Measurements from ENCODE around the gene PPA2. TPM values are rescaled to one million over a fixed set of nuclear protein-coding genes. Genes with fewer than 3 reads are reported as not detected.

Gene PPA2
- total RNA-seq, 1 experiment from 2014 or later: 86.6 TPM

DNA sequence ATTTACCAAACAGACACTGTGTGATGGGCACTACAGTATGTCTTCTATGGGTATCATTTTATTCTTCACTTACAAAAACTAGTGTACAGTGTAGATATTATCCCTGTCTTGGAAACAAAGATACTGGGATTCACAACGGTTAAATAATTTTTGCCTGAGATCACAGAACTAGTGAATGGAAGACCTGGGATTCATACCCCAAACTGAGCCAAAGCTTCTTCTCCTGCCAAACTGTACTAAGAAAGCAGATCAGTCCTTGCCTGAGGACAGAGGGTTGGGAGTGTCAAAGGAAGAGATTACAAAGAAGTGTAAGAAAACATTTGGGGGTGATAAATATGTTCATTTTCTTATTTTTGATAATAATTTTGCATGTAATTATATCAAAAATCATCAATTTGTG lies 43.1 kb downstream of the PPA2 start:
- TF ChIP-seq, protein P1, sequence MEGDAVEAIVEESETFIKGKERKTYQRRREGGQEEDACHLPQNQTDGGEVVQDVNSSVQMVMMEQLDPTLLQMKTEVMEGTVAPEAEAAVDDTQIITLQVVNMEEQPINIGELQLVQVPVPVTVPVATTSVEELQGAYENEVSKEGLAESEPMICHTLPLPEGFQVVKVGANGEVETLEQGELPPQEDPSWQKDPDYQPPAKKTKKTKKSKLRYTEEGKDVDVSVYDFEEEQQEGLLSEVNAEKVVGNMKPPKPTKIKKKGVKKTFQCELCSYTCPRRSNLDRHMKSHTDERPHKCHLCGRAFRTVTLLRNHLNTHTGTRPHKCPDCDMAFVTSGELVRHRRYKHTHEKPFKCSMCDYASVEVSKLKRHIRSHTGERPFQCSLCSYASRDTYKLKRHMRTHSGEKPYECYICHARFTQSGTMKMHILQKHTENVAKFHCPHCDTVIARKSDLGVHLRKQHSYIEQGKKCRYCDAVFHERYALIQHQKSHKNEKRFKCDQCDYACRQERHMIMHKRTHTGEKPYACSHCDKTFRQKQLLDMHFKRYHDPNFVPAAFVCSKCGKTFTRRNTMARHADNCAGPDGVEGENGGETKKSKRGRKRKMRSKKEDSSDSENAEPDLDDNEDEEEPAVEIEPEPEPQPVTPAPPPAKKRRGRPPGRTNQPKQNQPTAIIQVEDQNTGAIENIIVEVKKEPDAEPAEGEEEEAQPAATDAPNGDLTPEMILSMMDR (IDR thresholded peaks at IDR 0.05; ENCODE audit: unreplicated experiment): no peak
- CTCF ChIA-PET: no interaction called here
- H3K27ac Mint-ChIP-seq (ENCODE audit: unreplicated experiment): no peak overlapping the region
- H3K4me1 Mint-ChIP-seq (ENCODE audit: low read depth, unreplicated experiment): no peaks in the 10 kb centered on the region
- H3K4me3 Mint-ChIP-seq (ENCODE audit: low read depth, unreplicated experiment): no peak overlapping the region
- peaks cover 9% of the 10 kb centered on the region for H3K9me3 Mint-ChIP-seq (ENCODE audit: low read depth, unreplicated experiment)
- intact Hi-C loops (cut with micrococcal nuclease; ENCODE audit: unreplicated experiment): no loop called here
- H3K27me3 Mint-ChIP-seq (ENCODE audit: unreplicated experiment): no peaks in the 10 kb centered on the region
- no TSS peak for BruUV-seq (replicated peaks)
- DNase-seq: no peak
- peaks cover 11% of the 10 kb centered on the region for H3K36me3 Mint-ChIP-seq (ENCODE audit: insufficient read depth, unreplicated experiment)

DNA sequence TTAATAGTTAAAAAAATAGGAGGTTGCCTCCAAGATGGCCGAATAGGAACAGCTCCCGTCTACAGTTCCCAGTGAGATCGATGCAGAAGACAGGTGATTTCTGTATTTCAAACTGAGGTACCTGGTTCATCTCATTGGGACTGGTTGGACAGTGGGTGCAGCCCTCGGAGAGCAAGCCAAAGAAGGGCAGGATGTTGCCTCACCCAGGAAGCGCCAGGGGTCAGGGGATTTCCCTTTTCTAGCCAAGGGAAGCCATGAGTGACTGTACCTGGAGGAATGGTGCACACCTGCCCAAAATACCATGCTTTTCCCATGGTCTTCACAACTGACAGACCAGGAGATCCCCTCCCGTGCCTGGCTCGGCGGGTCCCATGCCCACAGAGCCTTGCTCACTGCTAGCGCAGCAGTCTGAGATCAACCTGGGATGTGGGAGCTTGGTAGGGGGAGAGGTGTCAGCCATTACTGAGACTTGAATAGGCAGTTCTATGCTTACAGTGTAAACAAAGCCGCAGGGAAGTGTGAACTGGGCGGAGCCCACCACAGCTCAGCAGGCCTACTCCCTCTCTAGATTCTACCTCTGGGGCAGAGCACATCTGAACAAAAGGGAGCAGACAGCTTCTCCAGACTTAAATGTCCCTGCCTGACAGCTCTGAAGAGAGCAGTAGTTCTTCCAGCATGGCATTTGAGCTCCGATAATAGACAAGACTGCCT lies 47.5 kb downstream of the PPA2 start:
- peaks cover 3% of the 10 kb centered on the region for H3K9me3 Mint-ChIP-seq (ENCODE audit: low read depth, unreplicated experiment)
- no peaks in the 10 kb centered on the region for H3K27me3 Mint-ChIP-seq (ENCODE audit: unreplicated experiment)
- TF ChIP-seq, protein P1 (IDR thresholded peaks at IDR 0.05; ENCODE audit: unreplicated experiment): no peak
- CTCF ChIA-PET: no interaction called here
- no TSS peak for BruUV-seq (replicated peaks)
- intact Hi-C loops (cut with micrococcal nuclease; ENCODE audit: unreplicated experiment): no loop called here
- no peaks in the 10 kb centered on the region for H3K4me1 Mint-ChIP-seq (ENCODE audit: low read depth, unreplicated experiment)
- no peak for DNase-seq
- no peak overlapping the region for H3K4me3 Mint-ChIP-seq (ENCODE audit: low read depth, unreplicated experiment)
- H3K36me3 Mint-ChIP-seq (ENCODE audit: insufficient read depth, unreplicated experiment): peaks cover 19% of the 10 kb centered on the region
- H3K27ac Mint-ChIP-seq (ENCODE audit: unreplicated experiment): no peak overlapping the region

DNA sequence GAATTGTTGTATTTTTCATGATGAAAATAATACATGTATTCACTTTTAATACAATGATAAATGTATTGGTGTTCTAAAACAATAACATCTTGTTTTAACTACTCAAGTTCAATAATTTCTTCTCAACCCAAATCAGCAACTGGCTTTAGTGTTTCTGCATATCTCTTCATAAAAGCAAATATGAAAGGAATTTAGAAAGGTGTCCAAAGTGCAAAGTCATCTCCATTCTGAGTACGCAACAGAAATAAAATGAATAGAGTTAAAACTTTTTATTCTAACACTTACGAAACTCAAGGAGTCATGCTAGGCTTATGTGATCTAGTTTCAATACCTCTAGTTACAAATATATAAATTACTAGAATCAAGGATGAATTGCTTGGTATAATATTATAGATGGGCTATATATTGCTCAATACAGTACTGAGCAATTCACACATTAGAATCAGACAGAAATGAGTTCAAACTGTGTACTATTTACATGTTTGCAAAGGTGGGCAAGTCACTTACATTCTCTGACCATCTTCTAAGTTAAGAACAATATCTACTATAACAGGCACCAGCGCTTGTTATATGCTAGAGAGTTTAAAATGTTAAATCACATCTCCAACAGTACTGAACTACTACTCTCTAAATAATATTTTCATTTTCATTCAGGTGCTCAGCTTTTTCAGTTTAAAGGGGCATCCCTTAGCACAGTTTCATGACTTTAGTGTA lies 51.5 kb downstream of the PPA2 start:
- intact Hi-C loops (cut with micrococcal nuclease; ENCODE audit: unreplicated experiment): no loop called here
- no peaks in the 10 kb centered on the region for H3K4me1 Mint-ChIP-seq (ENCODE audit: low read depth, unreplicated experiment)
- peaks cover 2% of the 10 kb centered on the region for H3K9me3 Mint-ChIP-seq (ENCODE audit: low read depth, unreplicated experiment)
- TF ChIP-seq, protein P1 (IDR thresholded peaks at IDR 0.05; ENCODE audit: unreplicated experiment): no peak
- peaks cover 19% of the 10 kb centered on the region for H3K36me3 Mint-ChIP-seq (ENCODE audit: insufficient read depth, unreplicated experiment)
- H3K27me3 Mint-ChIP-seq (ENCODE audit: unreplicated experiment): no peaks in the 10 kb centered on the region
- no peak for DNase-seq
- CTCF ChIA-PET: no interaction called here
- BruUV-seq (replicated peaks): no TSS peak
- H3K27ac Mint-ChIP-seq (ENCODE audit: unreplicated experiment): no peak overlapping the region
- no peak overlapping the region for H3K4me3 Mint-ChIP-seq (ENCODE audit: low read depth, unreplicated experiment)

DNA sequence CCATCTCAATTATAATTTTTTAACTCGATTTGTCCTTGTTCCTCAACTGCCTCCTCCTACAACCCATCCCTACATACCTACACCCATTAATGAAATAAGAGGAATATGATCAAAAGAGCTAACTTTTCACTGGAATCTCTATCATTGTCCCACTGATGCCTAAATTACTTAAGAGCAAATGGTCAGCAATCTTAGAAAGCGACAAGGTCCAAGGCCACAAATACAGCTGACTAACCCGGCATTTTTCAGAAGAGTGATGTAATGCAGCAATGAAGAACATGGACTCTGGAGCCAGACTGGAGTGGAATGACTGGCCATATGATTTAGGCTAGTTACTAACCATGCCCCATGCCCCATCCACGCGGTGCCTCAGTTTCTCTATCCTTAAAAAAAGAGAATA lies 56.2 kb downstream of the PPA2 start:
- DNase-seq: no peak
- TF ChIP-seq, protein P1 (IDR thresholded peaks at IDR 0.05; ENCODE audit: unreplicated experiment): no peak
- H3K4me1 Mint-ChIP-seq (ENCODE audit: low read depth, unreplicated experiment): no peaks in the 10 kb centered on the region
- no TSS peak for BruUV-seq (replicated peaks)
- no peak overlapping the region for H3K27ac Mint-ChIP-seq (ENCODE audit: unreplicated experiment)
- no peaks in the 10 kb centered on the region for H3K9me3 Mint-ChIP-seq (ENCODE audit: low read depth, unreplicated experiment)
- H3K4me3 Mint-ChIP-seq (ENCODE audit: low read depth, unreplicated experiment): no peak overlapping the region
- H3K36me3 Mint-ChIP-seq (ENCODE audit: insufficient read depth, unreplicated experiment): no peaks in the 10 kb centered on the region
- H3K27me3 Mint-ChIP-seq (ENCODE audit: unreplicated experiment): no peaks in the 10 kb centered on the region
- CTCF ChIA-PET: no interaction called here
- intact Hi-C loops (cut with micrococcal nuclease; ENCODE audit: unreplicated experiment): no loop called here

Data from Calu3 (cell line).